ENCODE data around the gene LRCH3.

The LRCH3 gene

GRCh38 chr3:197836244-197836643, 45.2 kb downstream of the LRCH3 start:
- Histone ChIP-seq H3K4me3 (ENCODE audit: low read depth, low read length) (no peak overlapping the region), H3K27me3 (replicated peaks) (no peaks in the 10 kb centered on the region), H3K27ac (no peak overlapping the region), H3K36me3 (replicated peaks) (peaks cover 53% of the 10 kb centered on the region)
- no peak for DNase-seq
- no peak for TF ChIP-seq CTCF (IDR thresholded peaks at IDR 0.05; ENCODE audit: low read depth, low read length, missing control alignments)
- in situ Hi-C loops (cut with HindIII; ENCODE audit: low pct_ligation_motif_present, low sequenced_read_pairs): no loop called here

DNA sequence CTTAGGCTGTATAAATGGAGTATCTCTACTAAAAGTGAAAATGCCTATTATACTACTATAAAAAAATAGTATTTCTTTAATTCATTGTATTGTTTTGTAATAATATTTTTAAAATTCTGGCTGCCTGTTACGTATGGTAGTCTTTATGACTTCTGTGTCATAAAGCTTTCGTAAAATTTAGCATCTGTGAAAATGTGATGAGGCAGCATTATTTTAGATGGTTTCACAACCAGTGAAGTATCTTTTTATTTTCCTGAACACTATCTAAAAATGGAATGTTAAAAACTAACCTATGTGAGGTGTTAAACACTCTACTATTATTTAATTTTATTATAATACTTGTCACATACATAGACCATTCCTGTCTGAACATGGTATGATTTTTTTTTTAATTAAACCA, 46.2 kb downstream of the LRCH3 start:
- Histone ChIP-seq H3K27ac (no peak overlapping the region), H3K4me3 (ENCODE audit: low read depth, low read length) (no peak overlapping the region), H3K27me3 (replicated peaks) (no peaks in the 10 kb centered on the region), H3K36me3 (replicated peaks) (peaks cover 56% of the 10 kb centered on the region)
- no peak for DNase-seq
- in situ Hi-C loops (cut with HindIII; ENCODE audit: low pct_ligation_motif_present, low sequenced_read_pairs): no loop called here
- TF ChIP-seq CTCF (IDR thresholded peaks at IDR 0.05; ENCODE audit: low read depth, low read length, missing control alignments): no peak

- no peak for TF ChIP-seq CTCF (IDR thresholded peaks at IDR 0.05; ENCODE audit: low read depth, low read length, missing control alignments)
- no peak for DNase-seq
- in situ Hi-C loops (cut with HindIII; ENCODE audit: low pct_ligation_motif_present, low sequenced_read_pairs): no loop called here
- Histone ChIP-seq H3K36me3 (replicated peaks) (peaks cover 51% of the 10 kb centered on the region), H3K4me3 (ENCODE audit: low read depth, low read length) (no peak overlapping the region), H3K27ac (no peak overlapping the region), H3K27me3 (replicated peaks) (no peaks in the 10 kb centered on the region)
Measured at GRCh38 chr3:197841789-197842188, 50.7 kb downstream of the LRCH3 start.

- no peak for TF ChIP-seq CTCF (IDR thresholded peaks at IDR 0.05; ENCODE audit: low read depth, low read length, missing control alignments)
- Histone ChIP-seq H3K27ac (no peak overlapping the region), H3K27me3 (replicated peaks) (no peaks in the 10 kb centered on the region), H3K4me3 (ENCODE audit: low read depth, low read length) (no peak overlapping the region), H3K36me3 (replicated peaks) (peaks cover 45% of the 10 kb centered on the region)
- in situ Hi-C loops (cut with HindIII; ENCODE audit: low pct_ligation_motif_present, low sequenced_read_pairs): no loop called here
- DNase-seq: no peak
Measured at GRCh38 chr3:197846491-197846890, 55.4 kb downstream of the LRCH3 start.

GRCh38 chr3:197847866-197848401, 56.9 kb downstream of the LRCH3 start:
- no peak for TF ChIP-seq CTCF (IDR thresholded peaks at IDR 0.05; ENCODE audit: low read depth, low read length, missing control alignments)
- Histone ChIP-seq H3K27ac (no peak overlapping the region), H3K4me3 (ENCODE audit: low read depth, low read length) (no peak overlapping the region), H3K36me3 (replicated peaks) (peaks cover 38% of the 10 kb centered on the region), H3K27me3 (replicated peaks) (no peaks in the 10 kb centered on the region)
- DNase-seq: no peak
- in situ Hi-C loops (cut with HindIII; ENCODE audit: low pct_ligation_motif_present, low sequenced_read_pairs): no loop called here

Data from brain microvascular endothelial cell (primary cell).